GM20000 (cell line): ENCODE data around the gene RAB14.
"Not testable (repeated sequence)": the region's sequence is repeated elsewhere in the genome, so short reads cannot be mapped to it uniquely, and the experiment has no call there.

Source experiments
- DNase-seq: peaks from one replicate; pipeline ENCODE4 v3.0.0; 2012; ENCODE audit warnings: low spot score
- TF ChIP-seq, protein P1 (sequence below): IDR thresholded peaks from 2 replicates; pipeline ENCODE4 v1.5.1; 2012; ENCODE audit warnings: mild to moderate bottlenecking, control low read depth; ENCODE audit errors: extremely low read depth, missing control alignments

RAB14 gene

GRCh38 chr9:121138973-121139372 lies 62.7 kb downstream of the RAB14 start:
- DNase-seq, result no peak

DNA sequence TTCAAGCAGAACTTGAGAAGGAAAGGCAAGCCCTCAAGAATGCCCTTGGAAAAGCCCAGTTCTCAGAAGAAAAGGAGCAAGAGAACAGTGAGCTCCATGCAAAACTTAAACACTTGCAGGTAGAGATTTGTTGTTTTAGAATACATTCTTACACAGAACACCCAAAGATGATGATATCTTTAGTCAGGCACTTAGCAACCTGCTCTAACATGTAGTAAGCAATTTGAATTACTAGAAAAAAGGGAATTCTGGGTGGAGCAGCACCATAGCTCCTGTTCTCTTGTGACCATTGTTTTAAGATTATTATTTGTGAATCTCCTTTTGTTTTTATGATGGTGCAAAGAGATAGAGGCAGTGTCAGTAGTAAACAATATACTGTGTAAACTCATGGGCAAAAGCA lies 63.1 kb downstream of the RAB14 start:
- TF ChIP-seq, protein P1, sequence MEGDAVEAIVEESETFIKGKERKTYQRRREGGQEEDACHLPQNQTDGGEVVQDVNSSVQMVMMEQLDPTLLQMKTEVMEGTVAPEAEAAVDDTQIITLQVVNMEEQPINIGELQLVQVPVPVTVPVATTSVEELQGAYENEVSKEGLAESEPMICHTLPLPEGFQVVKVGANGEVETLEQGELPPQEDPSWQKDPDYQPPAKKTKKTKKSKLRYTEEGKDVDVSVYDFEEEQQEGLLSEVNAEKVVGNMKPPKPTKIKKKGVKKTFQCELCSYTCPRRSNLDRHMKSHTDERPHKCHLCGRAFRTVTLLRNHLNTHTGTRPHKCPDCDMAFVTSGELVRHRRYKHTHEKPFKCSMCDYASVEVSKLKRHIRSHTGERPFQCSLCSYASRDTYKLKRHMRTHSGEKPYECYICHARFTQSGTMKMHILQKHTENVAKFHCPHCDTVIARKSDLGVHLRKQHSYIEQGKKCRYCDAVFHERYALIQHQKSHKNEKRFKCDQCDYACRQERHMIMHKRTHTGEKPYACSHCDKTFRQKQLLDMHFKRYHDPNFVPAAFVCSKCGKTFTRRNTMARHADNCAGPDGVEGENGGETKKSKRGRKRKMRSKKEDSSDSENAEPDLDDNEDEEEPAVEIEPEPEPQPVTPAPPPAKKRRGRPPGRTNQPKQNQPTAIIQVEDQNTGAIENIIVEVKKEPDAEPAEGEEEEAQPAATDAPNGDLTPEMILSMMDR, result no peak
- no peak for DNase-seq

More at GRCh38 chr9:121138973-121139372, 62.7 kb downstream of the RAB14 start:
- TF ChIP-seq, protein P1, result no peak

GRCh38 chr9:121135642-121136041 lies 66.0 kb downstream of the RAB14 start:
- DNase-seq, result no peak
- TF ChIP-seq, protein P1, result no peak

- DNase-seq, result no peak
- TF ChIP-seq, protein P1, result no peak
Observed at GRCh38 chr9:121133104-121133816, 68.4 kb downstream of the RAB14 start.

- DNase-seq, result not testable (repeated sequence)
Observed at GRCh38 chr9:121129384-121129783, 72.3 kb downstream of the RAB14 start.
